Measurements from ENCODE around the gene USP20. TPM values are rescaled to one million over a fixed set of nuclear protein-coding genes. Genes with fewer than 3 reads are reported as not detected.

Gene USP20
- total RNA-seq, 2 experiments from 2014 or later = 80.4 to 80.9 TPM

DNA sequence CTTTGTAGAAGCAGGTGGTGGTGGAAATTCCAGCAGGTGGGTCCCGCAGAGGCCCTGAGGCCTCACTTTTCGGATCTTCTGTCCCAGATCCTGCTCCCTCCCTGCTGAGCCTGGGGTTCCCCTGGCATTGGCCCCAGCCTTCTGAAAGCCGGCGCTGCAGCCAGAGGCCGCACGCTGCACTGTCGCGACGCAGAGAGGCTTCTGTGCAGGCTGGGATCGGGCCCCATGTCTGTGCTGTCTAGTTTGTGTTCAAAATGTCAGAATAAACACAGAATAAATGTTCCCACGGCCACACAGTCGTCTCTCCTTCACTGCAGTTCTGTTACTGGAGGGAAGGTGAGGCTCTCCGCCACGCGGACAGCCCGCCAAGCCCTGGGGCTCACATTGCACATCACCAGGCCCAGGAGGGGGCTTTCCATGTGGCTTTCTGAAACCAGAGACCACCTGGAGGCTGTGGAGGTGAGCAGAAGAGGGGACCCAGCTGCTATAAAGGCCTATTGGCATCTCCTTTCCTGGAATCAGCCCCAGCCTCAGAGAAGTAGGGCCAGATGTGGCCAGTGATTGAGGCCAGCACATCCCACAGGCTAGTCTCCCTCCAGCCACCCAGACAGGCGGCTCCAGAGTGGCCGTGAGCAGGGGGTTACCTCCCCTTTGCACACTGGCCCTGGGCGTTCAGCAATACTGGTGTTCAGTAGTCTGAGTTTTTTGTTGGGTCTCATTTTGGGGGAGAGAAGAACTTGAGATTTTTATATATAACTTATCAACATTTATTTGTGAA lies 46.5 kb downstream of the USP20 start:
- Histone ChIP-seq H3K4me1 (ENCODE audit: insufficient read depth, low read length) (peaks cover 55% of the 10 kb centered on the region), H3K9me3 (ENCODE audit: control insufficient read depth in 1 of 2, insufficient read depth in 1 of 2, low read length in 2 of 2) (no peaks in the 10 kb centered on the region), H3K27me3 (ENCODE audit: control insufficient read depth in 1 of 2, insufficient read depth in 2 of 2, low read length in 2 of 2) (no peaks in the 10 kb centered on the region), H3K27ac (ENCODE audit: low read depth in 1 of 2, low read length in 2 of 2) (peak overlapping the region in 1 of 2 donors; percentile 39), H3K4me3 (ENCODE audit: low read length) (no peak overlapping the region), H3K36me3 (ENCODE audit: insufficient read depth, low read length) (peaks cover 10% of the 10 kb centered on the region)
- Mint-ChIP-seq H3K27ac (peak overlapping the region; percentile 99), H3K4me3 (peak overlapping the region; percentile 38), H3K36me3 (ENCODE audit: low read depth) (peaks cover 22% of the 10 kb centered on the region), H3K9me3 (no peaks in the 10 kb centered on the region), H3K4me1 (ENCODE audit: low read depth) (peaks cover 26% of the 10 kb centered on the region), H3K27me3 (no peaks in the 10 kb centered on the region)
- ChIA-PET CTCF (no interaction called here), POLR2A (no interaction called here)
- intact Hi-C loops (cut with DNase I, micrococcal nuclease) = loop anchor here in 1 of 2 experiments (10.0 kb wide), 1 partner anchor 353 kb away; no protein-coding TSS in a partner anchor
- TF ChIP-seq, protein P1, sequence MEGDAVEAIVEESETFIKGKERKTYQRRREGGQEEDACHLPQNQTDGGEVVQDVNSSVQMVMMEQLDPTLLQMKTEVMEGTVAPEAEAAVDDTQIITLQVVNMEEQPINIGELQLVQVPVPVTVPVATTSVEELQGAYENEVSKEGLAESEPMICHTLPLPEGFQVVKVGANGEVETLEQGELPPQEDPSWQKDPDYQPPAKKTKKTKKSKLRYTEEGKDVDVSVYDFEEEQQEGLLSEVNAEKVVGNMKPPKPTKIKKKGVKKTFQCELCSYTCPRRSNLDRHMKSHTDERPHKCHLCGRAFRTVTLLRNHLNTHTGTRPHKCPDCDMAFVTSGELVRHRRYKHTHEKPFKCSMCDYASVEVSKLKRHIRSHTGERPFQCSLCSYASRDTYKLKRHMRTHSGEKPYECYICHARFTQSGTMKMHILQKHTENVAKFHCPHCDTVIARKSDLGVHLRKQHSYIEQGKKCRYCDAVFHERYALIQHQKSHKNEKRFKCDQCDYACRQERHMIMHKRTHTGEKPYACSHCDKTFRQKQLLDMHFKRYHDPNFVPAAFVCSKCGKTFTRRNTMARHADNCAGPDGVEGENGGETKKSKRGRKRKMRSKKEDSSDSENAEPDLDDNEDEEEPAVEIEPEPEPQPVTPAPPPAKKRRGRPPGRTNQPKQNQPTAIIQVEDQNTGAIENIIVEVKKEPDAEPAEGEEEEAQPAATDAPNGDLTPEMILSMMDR (IDR thresholded peaks at IDR 0.05) = no peak
- DNase-seq (peak in 1 of 14 experiments; percentile 2), ATAC-seq (ENCODE audit: poor library complexity) (no peak)

DNA sequence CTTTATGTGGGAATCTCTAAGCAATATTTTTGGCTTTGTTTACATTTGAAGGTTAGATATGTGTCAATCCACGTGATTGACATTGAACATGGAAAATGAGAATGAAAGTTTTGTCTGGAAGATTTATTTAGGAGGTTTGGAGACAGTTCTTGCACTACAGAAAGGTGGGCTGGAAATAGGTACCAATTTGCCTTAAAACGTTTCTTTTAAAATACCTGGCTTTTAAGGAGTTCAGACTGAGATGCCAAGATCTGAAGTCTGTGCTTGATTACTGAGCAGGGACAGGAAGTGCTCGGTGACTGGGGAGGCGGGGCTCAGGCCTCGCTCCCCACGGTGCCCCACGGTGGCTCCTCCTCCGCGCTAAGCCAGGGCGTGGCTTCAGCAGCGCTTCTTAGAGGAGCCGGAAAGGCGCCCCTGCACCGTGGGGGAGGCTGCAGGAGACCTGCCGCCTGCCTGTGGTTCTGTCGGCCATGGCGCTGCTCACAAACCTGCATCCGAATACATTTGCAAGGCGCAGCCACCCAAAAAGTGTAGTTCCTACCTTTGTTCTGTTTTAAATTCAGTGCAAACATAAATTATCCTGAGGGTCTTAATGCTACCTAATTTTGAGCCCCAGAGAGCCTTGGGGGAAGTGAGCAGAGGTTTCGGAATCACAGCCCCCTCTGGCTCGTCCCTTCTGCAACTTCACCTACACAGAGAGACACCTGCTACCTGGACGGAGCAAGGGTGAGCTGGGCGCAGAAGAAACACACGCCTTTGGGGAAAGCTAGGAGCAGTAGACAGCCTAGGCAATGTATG lies 49.2 kb downstream of the USP20 start:
- peak overlapping the region; percentile 69 for H3K4me3 ChIP-seq (ENCODE audit: low read length)
- peak overlapping the region; percentile 96 for H3K4me3 Mint-ChIP-seq
- H3K4me1 Mint-ChIP-seq (ENCODE audit: low read depth) = peaks cover 53% of the 10 kb centered on the region
- ATAC-seq (ENCODE audit: poor library complexity) = peak; percentile 55
- TF ChIP-seq, protein P1 (IDR thresholded peaks at IDR 0.05) = peak; percentile 31
- peak overlapping the region; percentile 99 for H3K27ac Mint-ChIP-seq
- peaks cover 38% of the 10 kb centered on the region for H3K36me3 Mint-ChIP-seq (ENCODE audit: low read depth)
- H3K27ac ChIP-seq (ENCODE audit: low read depth in 1 of 2, low read length in 2 of 2) = peak overlapping the region; percentile 91 to 99
- intact Hi-C loops (cut with DNase I, micrococcal nuclease) = loop anchor here (1.0 to 10.0 kb wide), 8 partner anchors 16 to 350 kb away; partner anchors contain the start of genes C9orf78 (in 1 of the 2), FNBP1 (in 1 of the 2) and USP20 (in 1 of the 2)
- ChIA-PET POLR2A (interaction anchor here (1.0 to 13.2 kb wide), 16 partner anchors 10 to 169 kb away, joined by 3 to 206 read pairs (median 22); partner anchors contain the start of genes C9orf78, FNBP1, TOR1A and USP20), CTCF (interaction anchor here (0.7 to 2.2 kb wide), 14 partner anchors 11 to 351 kb away, joined by 3 to 19 read pairs (median 4); partner anchors contain the start of genes C9orf78 and USP20)
- DNase-seq = peak; percentile 93 to 99 (median 97)
- no peaks in the 10 kb centered on the region for H3K9me3 ChIP-seq (ENCODE audit: control insufficient read depth in 1 of 2, insufficient read depth in 1 of 2, low read length in 2 of 2)
- peaks cover 72% of the 10 kb centered on the region for H3K4me1 ChIP-seq (ENCODE audit: insufficient read depth, low read length)
- H3K36me3 ChIP-seq (ENCODE audit: insufficient read depth, low read length) = peaks cover 2% of the 10 kb centered on the region
- H3K27me3 Mint-ChIP-seq = no peaks in the 10 kb centered on the region
- H3K9me3 Mint-ChIP-seq = no peaks in the 10 kb centered on the region
- H3K27me3 ChIP-seq (ENCODE audit: control insufficient read depth in 1 of 2, insufficient read depth in 2 of 2, low read length in 2 of 2) = no peaks in the 10 kb centered on the region

- H3K9me3 ChIP-seq (ENCODE audit: control insufficient read depth in 1 of 2, insufficient read depth in 1 of 2, low read length in 2 of 2) = no peaks in the 10 kb centered on the region
- Mint-ChIP-seq H3K4me3 (peak overlapping the region; percentile 96), H3K4me1 (ENCODE audit: low read depth) (peaks cover 60% of the 10 kb centered on the region), H3K27me3 (no peaks in the 10 kb centered on the region), H3K27ac (peak overlapping the region; percentile 99), H3K36me3 (ENCODE audit: low read depth) (peaks cover 44% of the 10 kb centered on the region), H3K9me3 (no peaks in the 10 kb centered on the region)
- POLR2A ChIA-PET = interaction anchor here (0.9 to 13.2 kb wide), 20 partner anchors 10 to 168 kb away, joined by 3 to 206 read pairs (median 14); partner anchors contain the start of genes C9orf78, FNBP1, TOR1A and TOR1B
- H3K4me3 ChIP-seq (ENCODE audit: low read length) = peak overlapping the region; percentile 69
- intact Hi-C loops (cut with DNase I, micrococcal nuclease) = loop anchor here (1.0 to 10.0 kb wide), 7 partner anchors 16 to 350 kb away; partner anchors contain the start of gene FNBP1 (in 1 of the 2)
- peaks cover 80% of the 10 kb centered on the region for H3K4me1 ChIP-seq (ENCODE audit: insufficient read depth, low read length)
- ATAC-seq (ENCODE audit: poor library complexity) = no peak
- DNase-seq = peak in 7 of 14 experiments; percentile 29 to 73 (median 49)
- CTCF ChIA-PET = interaction anchor here (0.6 to 2.2 kb wide), 22 partner anchors 10 to 351 kb away, joined by 3 to 19 read pairs (median 4); partner anchors contain the start of genes C9orf78 and USP20
- H3K27ac ChIP-seq (ENCODE audit: low read depth in 1 of 2, low read length in 2 of 2) = peak overlapping the region; percentile 91 to 99
- TF ChIP-seq, protein P1 (IDR thresholded peaks at IDR 0.05) = no peak
- peaks cover 6% of the 10 kb centered on the region for H3K36me3 ChIP-seq (ENCODE audit: insufficient read depth, low read length)
- H3K27me3 ChIP-seq (ENCODE audit: control insufficient read depth in 1 of 2, insufficient read depth in 2 of 2, low read length in 2 of 2) = no peaks in the 10 kb centered on the region
Measured at GRCh38 chr9:129885018-129885669, 49.9 kb downstream of the USP20 start.
